Endodermal cell (in vitro differentiated cells): ENCODE measurements around the gene PPP1R36. TPM values are rescaled to one million over a fixed set of nuclear protein-coding genes. Genes with fewer than 3 reads are reported as not detected.

Experiments
- DNase-seq: peaks from one replicate; pipeline ENCODE4 v3.0.0-alpha.2; 2017
- H3K27ac ChIP-seq: 2 replicates; pipeline ENCODE4 v1.5.1; 2013; ENCODE audit warnings: mild to moderate bottlenecking, low read depth, low read length, moderate library complexity
- H3K27me3 ChIP-seq: 2 replicates; pipeline ENCODE4 v1.6.1; 2013; ENCODE audit warnings: mild to moderate bottlenecking, low read length, moderate library complexity; ENCODE audit not compliant: insufficient read depth, control insufficient read depth, poor library complexity, severe bottlenecking
- H3K36me3 ChIP-seq: 2 replicates; pipeline ENCODE4 v1.7.0; 2013; ENCODE audit warnings: mild to moderate bottlenecking, low read length, moderate library complexity; ENCODE audit not compliant: control insufficient read depth, insufficient read depth
- H3K4me1 ChIP-seq: one replicate; pipeline ENCODE4 v1.7.0; 2013; ENCODE audit warnings: low read length; ENCODE audit not compliant: control insufficient read depth, insufficient read depth
- H3K4me3 ChIP-seq: 2 replicates; pipeline ENCODE4 v1.5.1; 2013; ENCODE audit warnings: mild to moderate bottlenecking, low read length, moderate library complexity
- H3K9ac ChIP-seq: 2 replicates; pipeline ENCODE4 v1.6.1; 2013; ENCODE audit warnings: mild to moderate bottlenecking, low read length, moderate library complexity; ENCODE audit not compliant: poor library complexity, severe bottlenecking; ENCODE audit errors: extremely low read depth
- H3K9me3 ChIP-seq: 2 replicates; pipeline ENCODE4 v1.6.1; 2013; ENCODE audit warnings: mild to moderate bottlenecking, low read length, moderate library complexity; ENCODE audit not compliant: control insufficient read depth
- H3K27ac Mint-ChIP-seq: 2 replicates; pipeline ENCODE4 v1.8.0; 2020; ENCODE audit warnings: mixed read lengths
- H3K27me3 Mint-ChIP-seq: 2 replicates; pipeline ENCODE4 v1.8.0; 2021; ENCODE audit warnings: mild to moderate bottlenecking, mixed read lengths; ENCODE audit not compliant: insufficient read depth
- H3K36me3 Mint-ChIP-seq: 2 replicates; pipeline ENCODE4 v1.8.0; 2020; ENCODE audit warnings: low read depth, mixed read lengths
- H3K4me1 Mint-ChIP-seq: 2 replicates; pipeline ENCODE4 v1.8.0; 2020; ENCODE audit warnings: mixed read lengths
- H3K4me3 Mint-ChIP-seq: 2 replicates; pipeline ENCODE4 v1.8.0; 2020; ENCODE audit warnings: mild to moderate bottlenecking, moderate library complexity, mixed read lengths
- H3K9me3 Mint-ChIP-seq: 2 replicates; pipeline ENCODE4 v1.8.0; 2020; ENCODE audit warnings: mild to moderate bottlenecking, mixed read lengths
- WGBS, 2 experiments: methylation state at CpG; one replicate each; pipeline versions ENCODE4 v1.1.5 to v1.1.7; 2013; ENCODE audit warnings: missing lambda C conversion rate in 2 of 2, mixed read lengths in 1 of 2; ENCODE audit not compliant: insufficient coverage in 1 of 2, insufficient read length in 1 of 2; 5-methylcytosine and 5-hydroxymethylcytosine counted together
- total RNA-seq, 2 donors: library from RNA; stranded (reverse); fragmentation: NEBNext Ultra II Directional in 1 of 2; extraction: Animal tissue kit (Norgen Biotek cat#: 25700) in 1 of 2; gene quantifications; 2 replicates in 1 of 2; 3 replicates in 1 of 2; pipeline ENCODE4 v1.2.1, GENCODE V29; 2021
- TF ChIP-seq, protein P1 (sequence below): fragments of 200-600 bp; sonication (generic); conservative IDR thresholded peaks from 2 replicates; pipeline ENCODE4 v1.5.0; 2021; ENCODE audit warnings: antibody characterized with exemption, mild to moderate bottlenecking

Gene PPP1R36
- total RNA-seq, 2 donors from 2014 or later, result 0.24 to 1.2 TPM

DNA sequence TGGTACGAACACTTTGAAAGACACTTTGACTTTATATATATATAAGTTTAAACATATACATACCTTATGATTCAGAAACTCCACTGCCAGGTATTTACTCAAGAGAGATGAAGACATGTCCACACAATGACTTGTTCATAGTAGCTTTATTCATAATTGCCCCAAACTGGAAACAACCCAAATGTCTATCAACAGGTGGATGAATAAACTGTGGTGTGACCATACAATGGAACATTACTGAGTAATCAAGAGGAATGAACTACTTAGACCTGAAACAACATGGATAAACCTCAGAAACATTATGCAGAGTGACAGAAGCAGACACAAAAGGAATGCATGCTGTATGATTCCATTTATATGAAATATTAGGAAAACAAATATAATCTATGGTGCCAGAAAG is 71.1 kb downstream of the PPP1R36 start:
- Mint-ChIP-seq H3K4me1 (peaks cover 9% of the 10 kb centered on the region), H3K27ac (no peak overlapping the region), H3K9me3 (no peaks in the 10 kb centered on the region), H3K4me3 (no peak overlapping the region), H3K36me3 (no peaks in the 10 kb centered on the region), H3K27me3 (no peaks in the 10 kb centered on the region)
- DNase-seq, result no peak
- Histone ChIP-seq H3K27me3 (no peaks in the 10 kb centered on the region), H3K27ac (no peak overlapping the region), H3K9ac (no peak overlapping the region), H3K4me1 (no peaks in the 10 kb centered on the region), H3K9me3 (no peaks in the 10 kb centered on the region), H3K36me3 (no peaks in the 10 kb centered on the region), H3K4me3 (no peak overlapping the region)
- TF ChIP-seq, protein P1, sequence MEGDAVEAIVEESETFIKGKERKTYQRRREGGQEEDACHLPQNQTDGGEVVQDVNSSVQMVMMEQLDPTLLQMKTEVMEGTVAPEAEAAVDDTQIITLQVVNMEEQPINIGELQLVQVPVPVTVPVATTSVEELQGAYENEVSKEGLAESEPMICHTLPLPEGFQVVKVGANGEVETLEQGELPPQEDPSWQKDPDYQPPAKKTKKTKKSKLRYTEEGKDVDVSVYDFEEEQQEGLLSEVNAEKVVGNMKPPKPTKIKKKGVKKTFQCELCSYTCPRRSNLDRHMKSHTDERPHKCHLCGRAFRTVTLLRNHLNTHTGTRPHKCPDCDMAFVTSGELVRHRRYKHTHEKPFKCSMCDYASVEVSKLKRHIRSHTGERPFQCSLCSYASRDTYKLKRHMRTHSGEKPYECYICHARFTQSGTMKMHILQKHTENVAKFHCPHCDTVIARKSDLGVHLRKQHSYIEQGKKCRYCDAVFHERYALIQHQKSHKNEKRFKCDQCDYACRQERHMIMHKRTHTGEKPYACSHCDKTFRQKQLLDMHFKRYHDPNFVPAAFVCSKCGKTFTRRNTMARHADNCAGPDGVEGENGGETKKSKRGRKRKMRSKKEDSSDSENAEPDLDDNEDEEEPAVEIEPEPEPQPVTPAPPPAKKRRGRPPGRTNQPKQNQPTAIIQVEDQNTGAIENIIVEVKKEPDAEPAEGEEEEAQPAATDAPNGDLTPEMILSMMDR, result no peak
- WGBS, 2 experiments, result no CpG with 5 or more reads among the region's 1 CpG

- Mint-ChIP-seq H3K27ac (no peak overlapping the region), H3K9me3 (no peaks in the 10 kb centered on the region), H3K36me3 (no peaks in the 10 kb centered on the region), H3K27me3 (no peaks in the 10 kb centered on the region), H3K4me3 (no peak overlapping the region), H3K4me1 (peaks cover 16% of the 10 kb centered on the region)
- TF ChIP-seq, protein P1, result no peak
- WGBS, 2 experiments, result 96 to 100% methylated on average over 1 to 7 of the region's 7 CpGs
- no peaks in the 10 kb centered on the region for H3K4me1 ChIP-seq
- no peak overlapping the region for H3K27ac ChIP-seq
- DNase-seq, result peak; percentile 14
- no peaks in the 10 kb centered on the region for H3K36me3 ChIP-seq
- H3K9me3 ChIP-seq, result no peaks in the 10 kb centered on the region
- no peak overlapping the region for H3K9ac ChIP-seq
- no peak overlapping the region for H3K4me3 ChIP-seq
- no peaks in the 10 kb centered on the region for H3K27me3 ChIP-seq
Measured at GRCh38 chr14:64623554-64624165, 73.9 kb downstream of the PPP1R36 start.

- no peaks in the 10 kb centered on the region for H3K27me3 ChIP-seq
- H3K4me1 ChIP-seq, result no peaks in the 10 kb centered on the region
- no peak overlapping the region for H3K4me3 Mint-ChIP-seq
- peak; percentile 47 for DNase-seq
- peak overlapping the region; percentile 20 for H3K27ac Mint-ChIP-seq
- no peaks in the 10 kb centered on the region for H3K9me3 Mint-ChIP-seq
- no peaks in the 10 kb centered on the region for H3K36me3 ChIP-seq
- H3K4me3 ChIP-seq, result no peak overlapping the region
- no peaks in the 10 kb centered on the region for H3K36me3 Mint-ChIP-seq
- H3K9ac ChIP-seq, result no peak overlapping the region
- H3K4me1 Mint-ChIP-seq, result peaks cover 21% of the 10 kb centered on the region
- no peak overlapping the region for H3K27ac ChIP-seq
- no peaks in the 10 kb centered on the region for H3K27me3 Mint-ChIP-seq
- 85 to 87% methylated on average over 10 to 15 of the region's 15 CpGs for WGBS, 2 experiments
- TF ChIP-seq, protein P1, result no peak
- H3K9me3 ChIP-seq, result no peaks in the 10 kb centered on the region
Measured at GRCh38 chr14:64625386-64626232, 75.8 kb downstream of the PPP1R36 start.
